HepG2 (cell line): ENCODE results near the gene KIAA0232. TPM values are rescaled to one million over a fixed set of nuclear protein-coding genes. Genes with fewer than 3 reads are reported as not detected.

Source experiments
- HMG20B ChIP-seq: conservative IDR thresholded peaks from 2 replicates; pipeline ENCODE4 v1.6.1; 2016; ENCODE audit warnings: missing genetic modification reagents, missing compliant biosample characterization
- NFIC ChIP-seq: IDR thresholded peaks from 2 replicates; pipeline ENCODE4 v1.6.1; 2012; ENCODE audit warnings: mild to moderate bottlenecking, low read length, inconsistent platforms
- NFRKB ChIP-seq: fragments of 450-650 bp; IDR thresholded peaks from 2 replicates; pipeline ENCODE4 v1.6.1; 2017
- NFYC ChIP-seq: IDR thresholded peaks from 2 replicates; pipeline ENCODE4 v1.6.1; 2016; ENCODE audit warnings: missing genetic modification reagents, missing compliant biosample characterization
- RAD21 ChIP-seq: fragments of 450-650 bp; formaldehyde crosslinking; IDR thresholded peaks from 2 replicates; pipeline ENCODE4 v1.5.0; 2020; ENCODE audit warnings: mild to moderate bottlenecking
- REXO4 ChIP-seq: sonication (generic); formaldehyde crosslinking; IDR thresholded peaks from 2 replicates; pipeline ENCODE4 v1.8.0; 2022; ENCODE audit warnings: missing genetic modification reagents, mild to moderate bottlenecking, borderline replicate concordance
- SNRNP70 ChIP-seq: fragments of 200-400 bp; formaldehyde crosslinking; IDR thresholded peaks from 2 replicates; pipeline ENCODE4 v1.6.1; 2017; ENCODE audit warnings: mild to moderate bottlenecking, low read depth, low read length, moderate library complexity
- SOX6 ChIP-seq, 2 experiments: fragments of 450-650 bp in 1 of 2; sonication (generic) in 1 of 2; formaldehyde crosslinking in 1 of 2; IDR thresholded peaks; 2 replicates each; pipeline versions ENCODE4 v1.4.0 to v1.6.1; 2017 to 2020; ENCODE audit warnings: antibody characterized with exemption in 1 of 2, mild to moderate bottlenecking in 1 of 2, missing genetic modification reagents in 1 of 2
- SRY ChIP-seq: sonication (generic); formaldehyde crosslinking; IDR thresholded peaks from 2 replicates; pipeline ENCODE4 v1.8.0; 2022; ENCODE audit warnings: mild to moderate bottlenecking, missing genetic modification reagents
- TCF7 ChIP-seq: sonication (generic); IDR thresholded peaks from 2 replicates; pipeline ENCODE4 v1.6.1; 2016; ENCODE audit warnings: antibody characterized with exemption, low read depth
- TOPORS ChIP-seq: sonication (generic); formaldehyde crosslinking; IDR thresholded peaks from 2 replicates; pipeline ENCODE4 v1.8.0; 2023; ENCODE audit warnings: mild to moderate bottlenecking, missing genetic modification reagents
- ZBTB3 ChIP-seq: sonication (generic); formaldehyde crosslinking; IDR thresholded peaks from 2 replicates; pipeline ENCODE4 v1.4.0; 2020; ENCODE audit warnings: low read depth, mild to moderate bottlenecking, moderate library complexity, missing genetic modification reagents, borderline replicate concordance
- ZKSCAN8 ChIP-seq: IDR thresholded peaks from 2 replicates; pipeline ENCODE4 v1.6.1; 2016; ENCODE audit warnings: borderline replicate concordance, missing genetic modification reagents, missing compliant biosample characterization
- ZNF138 ChIP-seq: sonication (generic); formaldehyde crosslinking; IDR thresholded peaks from 2 replicates; pipeline ENCODE4 v1.5.0; 2020; ENCODE audit warnings: mild to moderate bottlenecking, low read depth, missing genetic modification reagents
- ZNF629 ChIP-seq: sonication (generic); formaldehyde crosslinking; conservative IDR thresholded peaks from 2 replicates; pipeline ENCODE4 v1.5.0; 2020; ENCODE audit warnings: missing genetic modification reagents
- ZNF7 ChIP-seq: IDR thresholded peaks from 2 replicates; pipeline ENCODE4 v1.6.1; 2016; ENCODE audit warnings: missing biosample characterization, missing genetic modification reagents
- ZNF761 ChIP-seq: sonication (generic); formaldehyde crosslinking; conservative IDR thresholded peaks from 2 replicates; pipeline ENCODE4 v1.4.0; 2020; ENCODE audit warnings: mild to moderate bottlenecking, missing genetic modification reagents
- ZNF883 ChIP-seq: sonication (generic); formaldehyde crosslinking; IDR thresholded peaks from 2 replicates; pipeline ENCODE4 v1.5.1; 2020; ENCODE audit warnings: mild to moderate bottlenecking, missing genetic modification reagents; ENCODE audit errors: not compliant biosample characterization
- polyA plus RNA-seq, 8 experiments: library from polyadenylated mRNA; depleted of rRNA in 3 of 8; stranded (reverse) in 7 of 8; unstranded in 1 of 8; fragments of >200 nt; fragmentation: Illumina TruSeq in 4 of 8; extraction: Trizol in 4 of 8; gene quantifications; 2 replicates each; pipeline versions ENCODE4 v1.2.1 to v1.2.3, GENCODE V29; 2011 to 2016; ENCODE audit warnings: low read depth in 4 of 8, missing spikeins in 1 of 8, mixed read lengths in 1 of 8; ENCODE audit not compliant: insufficient read depth in 1 of 8
- total RNA-seq, 5 experiments: library from RNA; depleted of rRNA; stranded (reverse); fragments of >200 nt; fragmentation: Illumina TruSeq; extraction: Trizol; gene quantifications; 2 replicates each; pipeline ENCODE4 v1.2.3, GENCODE V29; 2016; ENCODE audit warnings: low read depth in 1 of 5
- TF ChIP-seq, protein P1 (sequence below): IDR thresholded peaks from 2 replicates; pipeline ENCODE4 v1.6.1; 2016
- TF ChIP-seq, protein P2 (sequence below): sonication (generic); IDR thresholded peaks from 2 replicates; pipeline ENCODE4 v1.6.1; 2016; ENCODE audit warnings: low read depth, borderline replicate concordance
- TF ChIP-seq, protein P3 (sequence below), 2 experiments: sonication (generic) in 1 of 2; formaldehyde crosslinking in 1 of 2; IDR thresholded peaks; 2 replicates each; pipeline versions ENCODE4 v1.5.1 to v1.6.1; 2011 to 2020; ENCODE audit warnings: borderline replicate concordance in 1 of 2, low read depth in 1 of 2, low read length in 1 of 2, mild to moderate bottlenecking in 1 of 2, missing genetic modification reagents in 1 of 2, moderate library complexity in 1 of 2
- TF ChIP-seq, protein P4 (sequence below): sonication (generic); formaldehyde crosslinking; IDR thresholded peaks from 2 replicates; pipeline ENCODE4 v1.5.0; 2020; ENCODE audit warnings: missing genetic modification reagents, mild to moderate bottlenecking, borderline replicate concordance
- TF ChIP-seq, protein P5 (sequence below): IDR thresholded peaks from 2 replicates; pipeline ENCODE4 v1.6.1; 2016; ENCODE audit warnings: missing compliant biosample characterization, missing genetic modification reagents, borderline replicate concordance

Gene KIAA0232
- total and polyA plus RNA-seq, 2 of the 13 experiments (the other 11 are each of a cell fraction or from before 2014, with no cell fraction given): 7.8 to 17.1 TPM

DNA sequence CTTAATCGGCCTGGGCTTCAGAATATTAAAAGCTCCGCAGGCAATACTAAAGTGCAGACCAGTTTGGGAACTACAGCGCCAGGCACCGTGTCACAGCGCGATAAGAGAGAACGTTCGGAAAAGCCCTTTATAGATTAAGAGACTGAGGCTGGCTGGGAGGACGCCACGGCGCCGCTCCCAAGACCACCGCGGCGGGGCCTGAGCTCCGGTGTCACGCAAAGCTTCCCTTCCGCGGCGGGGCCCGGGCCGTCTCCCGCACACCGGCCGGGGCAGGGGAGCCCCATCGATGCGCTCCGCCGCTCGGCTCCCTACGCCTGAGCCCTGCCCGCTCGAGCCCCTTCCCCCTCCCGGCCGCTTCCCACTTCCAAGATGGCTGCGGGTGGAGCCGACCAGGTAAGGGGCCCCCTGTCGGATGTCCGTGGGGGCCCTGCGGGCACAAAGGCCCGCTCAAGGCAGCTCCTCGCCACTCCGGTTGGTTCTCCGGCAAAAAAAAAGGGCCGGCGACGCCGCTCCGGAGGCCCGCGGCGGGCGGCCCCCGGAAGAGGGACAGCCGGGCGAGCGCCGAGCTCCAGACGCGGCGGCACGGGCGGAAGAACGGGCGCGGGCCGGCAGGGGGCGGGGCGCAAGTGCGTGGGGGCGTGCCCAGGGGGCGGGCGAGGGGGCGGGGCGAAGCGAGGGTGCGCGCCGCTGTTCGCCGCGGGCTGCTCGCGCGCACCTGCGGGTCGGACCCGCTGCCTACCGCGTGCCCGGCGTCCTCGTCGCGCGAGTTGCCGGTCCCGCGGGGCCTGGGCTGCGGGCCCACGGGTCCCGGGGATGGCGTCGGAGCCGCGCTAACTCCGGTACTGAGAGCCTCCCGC lies 126.8 kb downstream of the KIAA0232 start, which contains the start of gene TBC1D14 (continued):
- peak; percentile 38 for TF ChIP-seq RAD21 (CRISPR knock-in tag)
- TF ChIP-seq, protein P1, sequence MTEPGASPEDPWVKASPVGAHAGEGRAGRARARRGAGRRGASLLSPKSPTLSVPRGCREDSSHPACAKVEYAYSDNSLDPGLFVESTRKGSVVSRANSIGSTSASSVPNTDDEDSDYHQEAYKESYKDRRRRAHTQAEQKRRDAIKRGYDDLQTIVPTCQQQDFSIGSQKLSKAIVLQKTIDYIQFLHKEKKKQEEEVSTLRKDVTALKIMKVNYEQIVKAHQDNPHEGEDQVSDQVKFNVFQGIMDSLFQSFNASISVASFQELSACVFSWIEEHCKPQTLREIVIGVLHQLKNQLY (CRISPR knock-in tag): no peak
- no peak for TF ChIP-seq ZKSCAN8 (CRISPR knock-in tag)
- peak; percentile 7; the same call in 1 of the 2 replicates for TF ChIP-seq ZNF629
- no peak for TF ChIP-seq ZNF7
- TF ChIP-seq SRY (CRISPR knock-in tag): 0 out of 2 replicates have a peak, but pooled peaks have one; percentile 58
- TF ChIP-seq SOX6 (IDR thresholded peaks at IDR 0.05): no peak
- TF ChIP-seq SOX6 (CRISPR knock-in tag; IDR thresholded peaks at IDR 0.05): peak; percentile 17; the same call in 1 of the 2 replicates
- TF ChIP-seq, protein P2, sequence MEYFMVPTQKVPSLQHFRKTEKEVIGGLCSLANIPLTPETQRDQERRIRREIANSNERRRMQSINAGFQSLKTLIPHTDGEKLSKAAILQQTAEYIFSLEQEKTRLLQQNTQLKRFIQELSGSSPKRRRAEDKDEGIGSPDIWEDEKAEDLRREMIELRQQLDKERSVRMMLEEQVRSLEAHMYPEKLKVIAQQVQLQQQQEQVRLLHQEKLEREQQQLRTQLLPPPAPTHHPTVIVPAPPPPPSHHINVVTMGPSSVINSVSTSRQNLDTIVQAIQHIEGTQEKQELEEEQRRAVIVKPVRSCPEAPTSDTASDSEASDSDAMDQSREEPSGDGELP: no peak
- no peak for TF ChIP-seq NFRKB
- TF ChIP-seq, protein P3, sequence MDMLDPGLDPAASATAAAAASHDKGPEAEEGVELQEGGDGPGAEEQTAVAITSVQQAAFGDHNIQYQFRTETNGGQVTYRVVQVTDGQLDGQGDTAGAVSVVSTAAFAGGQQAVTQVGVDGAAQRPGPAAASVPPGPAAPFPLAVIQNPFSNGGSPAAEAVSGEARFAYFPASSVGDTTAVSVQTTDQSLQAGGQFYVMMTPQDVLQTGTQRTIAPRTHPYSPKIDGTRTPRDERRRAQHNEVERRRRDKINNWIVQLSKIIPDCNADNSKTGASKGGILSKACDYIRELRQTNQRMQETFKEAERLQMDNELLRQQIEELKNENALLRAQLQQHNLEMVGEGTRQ (IDR thresholded peaks at IDR 0.05; ENCODE audit: low read depth, low read length): no peak
- TF ChIP-seq, protein P3 (CRISPR knock-in tag; IDR thresholded peaks at IDR 0.05; ENCODE audit: borderline replicate concordance): no peak
- no peak for TF ChIP-seq ZNF883
- no peak for TF ChIP-seq TCF7
- TF ChIP-seq SNRNP70: no peak
- TF ChIP-seq HMG20B (CRISPR knock-in tag): no peak
- no peak for TF ChIP-seq NFIC
- TF ChIP-seq, protein P4, sequence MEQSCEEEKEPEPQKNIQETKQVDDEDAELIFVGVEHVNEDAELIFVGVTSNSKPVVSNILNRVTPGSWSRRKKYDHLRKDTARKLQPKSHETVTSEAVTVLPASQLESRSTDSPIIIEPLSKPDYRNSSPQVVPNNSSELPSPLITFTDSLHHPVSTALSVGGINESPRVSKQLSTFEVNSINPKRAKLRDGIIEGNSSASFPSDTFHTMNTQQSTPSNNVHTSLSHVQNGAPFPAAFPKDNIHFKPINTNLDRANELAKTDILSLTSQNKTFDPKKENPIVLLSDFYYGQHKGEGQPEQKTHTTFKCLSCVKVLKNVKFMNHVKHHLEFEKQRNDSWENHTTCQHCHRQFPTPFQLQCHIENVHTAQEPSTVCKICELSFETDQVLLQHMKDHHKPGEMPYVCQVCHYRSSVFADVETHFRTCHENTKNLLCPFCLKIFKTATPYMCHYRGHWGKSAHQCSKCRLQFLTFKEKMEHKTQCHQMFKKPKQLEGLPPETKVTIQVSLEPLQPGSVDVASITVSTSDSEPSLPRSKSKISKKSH (CRISPR knock-in tag): peak; percentile 50; the same call in 1 of the 2 replicates
- no peak for TF ChIP-seq TOPORS (CRISPR knock-in tag)
- TF ChIP-seq NFYC (CRISPR knock-in tag): no peak
- 0 out of 2 replicates have a peak, but pooled peaks have one; percentile 43 for TF ChIP-seq ZBTB3 (CRISPR knock-in tag)
- no peak for TF ChIP-seq ZNF761 (CRISPR knock-in tag)
- peak; percentile 56; the same call in 1 of the 2 replicates for TF ChIP-seq ZNF138
- TF ChIP-seq, protein P5, sequence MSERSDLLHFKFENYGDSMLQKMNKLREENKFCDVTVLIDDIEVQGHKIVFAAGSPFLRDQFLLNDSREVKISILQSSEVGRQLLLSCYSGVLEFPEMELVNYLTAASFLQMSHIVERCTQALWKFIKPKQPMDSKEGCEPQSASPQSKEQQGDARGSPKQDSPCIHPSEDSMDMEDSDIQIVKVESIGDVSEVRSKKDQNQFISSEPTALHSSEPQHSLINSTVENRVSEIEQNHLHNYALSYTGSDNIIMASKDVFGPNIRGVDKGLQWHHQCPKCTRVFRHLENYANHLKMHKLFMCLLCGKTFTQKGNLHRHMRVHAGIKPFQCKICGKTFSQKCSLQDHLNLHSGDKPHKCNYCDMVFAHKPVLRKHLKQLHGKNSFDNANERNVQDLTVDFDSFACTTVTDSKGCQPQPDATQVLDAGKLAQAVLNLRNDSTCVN (CRISPR knock-in tag): no peak
- TF ChIP-seq REXO4 (CRISPR knock-in tag): no peak
